Measurements from ENCODE around the gene GALT. TPM values are rescaled to one million over a fixed set of nuclear protein-coding genes. Genes with fewer than 3 reads are reported as not detected.

Gene GALT
- total RNA-seq, 1 experiment from 2014 or later, result 7.6 TPM

DNA sequence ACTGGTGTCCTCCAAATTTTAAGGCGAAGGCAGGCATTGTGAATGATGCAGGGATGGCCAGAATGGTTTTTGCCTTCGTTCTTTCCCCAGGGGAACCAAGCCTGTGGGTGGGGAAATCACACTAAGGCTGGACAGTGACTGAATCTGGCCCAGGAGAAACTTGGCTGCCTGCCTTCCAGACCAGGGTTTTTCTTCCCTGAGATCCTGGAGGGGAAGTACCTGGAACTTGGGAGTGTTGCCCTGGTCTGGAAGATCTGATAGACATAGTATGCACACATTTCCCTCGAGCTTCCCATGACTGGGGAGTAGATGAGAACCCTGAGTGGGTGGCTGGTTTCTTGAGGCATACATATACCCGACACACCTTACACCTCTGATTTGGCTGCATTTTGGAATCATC lies 4.8 kb downstream of the GALT start:
- peak overlapping the region; percentile 78 for H2AFZ ChIP-seq (ENCODE audit: low read length)
- intact Hi-C loops (cut with micrococcal nuclease), result no loop called here
- no peaks in the 10 kb centered on the region for H3K27me3 ChIP-seq (ENCODE audit: low read length)
- no peaks in the 10 kb centered on the region for H4K20me1 ChIP-seq (ENCODE audit: low read length)
- H3K9me2 ChIP-seq (replicated peaks; ENCODE audit: low read length), result no peaks in the 10 kb centered on the region
- H3K4me1 ChIP-seq (ENCODE audit: insufficient read depth, low read length), result peaks cover 23% of the 10 kb centered on the region; the same call in 1 of the 2 replicates
- TF ChIP-seq EZH2 (IDR thresholded peaks at IDR 0.05; ENCODE audit: low read length, unreplicated experiment) (no peak), EZH2phosphoT487 (IDR thresholded peaks at IDR 0.05; ENCODE audit: borderline replicate concordance, low read length) (no peak), CTCF (conservative IDR thresholded peaks at IDR 0.05; ENCODE audit: low read depth, low read length) (no peak)
- CTCF ChIA-PET, result no interaction called here
- BruUV-seq (replicated peaks), result TSS peak; percentile 97
- peaks cover 10% of the 10 kb centered on the region; the same call in 1 of the 2 replicates for H3K79me2 ChIP-seq (ENCODE audit: low read length)
- peak overlapping the region; percentile 18; the same call in 1 of the 2 replicates for H3K9ac ChIP-seq (ENCODE audit: low read length)
- no peak for ATAC-seq
- H3K4me3 ChIP-seq (ENCODE audit: low read length), result peak overlapping the region; percentile 61; the same call in 1 of the 2 replicates
- no peaks in the 10 kb centered on the region for H3F3A ChIP-seq (ENCODE audit: low read length, unreplicated experiment)
- no peaks in the 10 kb centered on the region for H3K9me3 ChIP-seq (ENCODE audit: low read length)
- H3K27ac ChIP-seq (ENCODE audit: low read length), result peak overlapping the region; percentile 29; the same call in 1 of the 2 replicates
- POLR2A ChIA-PET (ENCODE audit: unreplicated experiment), result interaction anchor here (1.0 kb wide), 1 partner anchor 14 kb away, joined by 5 read pairs; no protein-coding TSS in a partner anchor
- DNase-seq, result no peak
- H3K4me2 ChIP-seq (ENCODE audit: low read length), result peak overlapping the region; percentile 89
- H3K36me3 ChIP-seq (ENCODE audit: low read depth, low read length), result no peaks in the 10 kb centered on the region

GRCh38 chr9:34651876-34652601 lies 5.6 kb downstream of the GALT start, which contains the start of gene IL11RA:
IL11RA (plus strand) TSS chr9:34652185; CDS start chr9:34655218, 3,033 bp downstream.
- Histone ChIP-seq H3F3A (ENCODE audit: low read length, unreplicated experiment) (no peaks in the 10 kb centered on the region), H3K36me3 (ENCODE audit: low read depth, low read length) (no peaks in the 10 kb centered on the region), H3K27ac (ENCODE audit: low read length) (peak within 1 kb of the TSS; percentile 29; the same call in 1 of the 2 replicates), H3K79me2 (ENCODE audit: low read length) (peaks cover 7% of the 10 kb centered on the region; the same call in 1 of the 2 replicates), H3K4me2 (ENCODE audit: low read length) (peak within 1 kb of the TSS; percentile 89), H3K9me3 (ENCODE audit: low read length) (no peaks in the 10 kb centered on the region), H3K4me1 (ENCODE audit: insufficient read depth, low read length) (peaks cover 22% of the 10 kb centered on the region; the same call in 1 of the 2 replicates), H3K4me3 (ENCODE audit: low read length) (peak within 1 kb of the TSS; percentile 61), H2AFZ (ENCODE audit: low read length) (peak within 1 kb of the TSS; percentile 78), H3K27me3 (ENCODE audit: low read length) (no peaks in the 10 kb centered on the region), H3K9me2 (replicated peaks; ENCODE audit: low read length) (no peaks in the 10 kb centered on the region), H3K9ac (ENCODE audit: low read length) (peak within 1 kb of the TSS; percentile 18; the same call in 1 of the 2 replicates), H4K20me1 (ENCODE audit: low read length) (no peaks in the 10 kb centered on the region)
- DNase-seq (peak; percentile 68), ATAC-seq (peak; percentile 92)
- BruUV-seq (replicated peaks), result no TSS peak
- intact Hi-C loops (cut with micrococcal nuclease), result no loop called here
- TF ChIP-seq EZH2 (IDR thresholded peaks at IDR 0.05; ENCODE audit: low read length, unreplicated experiment), result no peak
- TF ChIP-seq CTCF (conservative IDR thresholded peaks at IDR 0.05; ENCODE audit: low read depth, low read length), result no peak
- TF ChIP-seq EZH2phosphoT487 (IDR thresholded peaks at IDR 0.05; ENCODE audit: borderline replicate concordance, low read length), result no peak
- ChIA-PET POLR2A (ENCODE audit: unreplicated experiment) (interaction anchor here (1.0 kb wide), 1 partner anchor 13 kb away, joined by 5 read pairs; no protein-coding TSS in a partner anchor), CTCF (no interaction called here)

All from PC-3 (cell line).